GM18508 (cell line): ENCODE measurements around the gene HDHD3.
"Not testable (repeated sequence)": the region's sequence is repeated elsewhere in the genome, so short reads cannot be mapped to it uniquely, and the experiment has no call there.

ENCODE experiments used
- ATAC-seq: cut with Tn5 transposase; IDR thresholded peaks from one replicate; pipeline ENCODE4 v1.9.1; 2021; ENCODE audit warnings: moderate number of reproducible peaks; ENCODE audit not compliant: insufficient read depth, unreplicated experiment

Gene HDHD3

DNA sequence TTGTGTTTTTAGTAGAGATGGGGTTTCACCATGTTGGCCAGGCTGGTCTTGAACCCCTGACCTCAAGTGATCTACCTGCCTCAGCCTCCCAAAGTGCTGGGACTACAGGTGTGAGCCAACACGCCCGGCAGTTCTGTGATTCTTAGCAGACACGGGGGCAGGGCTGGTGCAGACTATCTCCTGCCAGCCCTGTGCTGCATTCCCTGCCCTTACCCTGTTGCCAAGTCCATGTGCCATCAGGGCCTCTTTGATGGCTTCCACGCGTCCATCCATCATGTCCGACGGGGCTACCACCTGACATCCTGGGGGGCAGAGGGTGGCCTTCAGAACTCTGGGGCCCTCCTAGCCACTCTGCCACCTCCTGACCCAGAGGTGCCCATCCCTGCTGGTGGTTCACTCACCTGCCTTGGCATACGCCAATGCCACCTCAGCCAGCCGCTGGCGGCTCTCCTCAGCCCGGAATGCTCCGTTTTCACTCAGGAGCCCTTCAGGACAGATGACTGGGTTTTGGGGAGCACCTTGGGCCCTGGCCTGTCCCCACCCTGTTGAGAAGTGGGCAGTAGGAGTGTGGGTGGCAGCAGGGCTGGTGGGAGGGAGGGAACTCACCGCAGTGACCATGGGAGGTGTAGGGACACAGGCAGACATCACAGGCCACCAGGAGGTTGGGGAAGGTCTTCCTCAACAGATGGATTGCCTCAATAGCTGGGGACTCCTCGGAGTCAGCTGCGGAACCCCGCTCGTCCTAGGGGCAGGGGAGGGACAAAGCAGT lies 13.6 kb upstream of the HDHD3 start:
- ATAC-seq: no peak

DNA sequence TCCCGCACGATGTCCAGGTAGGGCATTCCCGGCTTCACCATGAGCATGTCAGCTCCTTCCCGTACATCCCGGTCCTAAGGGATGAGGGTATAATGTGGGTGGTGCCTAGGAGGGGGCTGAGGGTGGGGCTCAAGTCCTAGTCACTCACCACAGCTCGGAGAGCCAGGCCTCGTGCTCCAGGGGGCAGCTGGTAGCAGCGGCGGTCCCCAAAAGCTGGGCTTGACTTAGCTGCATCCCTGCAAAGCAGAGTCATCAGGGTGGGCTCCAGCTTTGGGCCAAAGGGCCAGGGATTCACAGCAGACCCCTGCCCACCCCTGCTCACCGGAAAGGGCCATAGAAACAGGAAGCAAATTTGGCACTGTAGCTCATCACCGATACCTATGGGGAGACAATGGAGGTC lies 12.7 kb upstream of the HDHD3 start:
- ATAC-seq: no peak

DNA sequence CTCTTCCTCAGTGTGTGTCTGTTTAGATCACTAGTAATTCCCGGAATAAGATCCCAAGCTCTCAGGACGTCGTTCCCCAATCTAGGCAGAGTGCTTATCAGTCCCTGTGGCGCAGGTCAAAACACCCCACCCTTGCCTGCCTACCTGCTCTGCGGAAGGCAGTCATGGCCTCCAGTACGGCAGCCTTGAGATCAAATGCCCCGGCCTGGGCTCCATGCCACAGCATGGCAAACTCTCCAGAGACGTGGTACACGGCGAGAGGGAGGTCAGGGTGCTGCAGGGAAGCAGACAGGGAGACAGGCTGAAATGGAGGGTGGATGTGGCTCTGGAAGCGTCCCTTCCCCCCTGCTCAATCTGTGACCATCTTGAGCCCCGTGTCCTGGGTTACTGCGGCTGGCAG lies 12.0 kb upstream of the HDHD3 start:
- ATAC-seq: no peak

DNA sequence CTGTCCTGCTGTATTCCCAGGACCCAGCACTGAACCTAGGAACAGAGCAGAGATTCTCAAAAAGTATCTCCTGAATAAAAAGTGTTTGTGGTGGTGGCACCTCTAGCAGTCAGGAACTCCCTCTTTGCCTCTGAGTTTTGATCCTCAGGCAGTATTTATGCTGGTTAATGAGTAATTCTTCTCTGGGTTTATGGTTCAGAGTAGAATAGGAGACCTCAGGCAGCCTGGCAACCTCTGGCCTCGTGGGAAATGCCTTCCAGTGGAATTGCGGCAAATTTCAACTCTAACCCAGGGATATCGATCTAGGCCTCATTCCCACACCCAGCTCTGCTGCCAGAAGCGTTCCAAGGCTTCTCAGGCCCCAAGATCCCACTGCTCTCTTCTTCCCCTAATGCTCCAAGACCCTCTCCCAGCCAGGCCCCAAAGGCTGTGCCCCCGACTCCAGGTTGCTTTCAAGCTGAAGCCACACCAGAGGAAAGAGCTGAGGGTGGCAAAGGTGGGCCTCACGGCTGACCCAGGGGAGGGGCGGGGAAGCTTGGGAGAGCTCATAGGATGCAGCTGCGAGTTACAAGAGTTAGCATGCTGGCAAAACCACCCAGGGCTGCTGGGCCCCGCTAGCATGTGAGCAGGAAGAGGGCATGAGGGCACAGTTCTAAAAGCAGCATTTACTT lies 10.9 kb upstream of the HDHD3 start:
- no peak for ATAC-seq

DNA sequence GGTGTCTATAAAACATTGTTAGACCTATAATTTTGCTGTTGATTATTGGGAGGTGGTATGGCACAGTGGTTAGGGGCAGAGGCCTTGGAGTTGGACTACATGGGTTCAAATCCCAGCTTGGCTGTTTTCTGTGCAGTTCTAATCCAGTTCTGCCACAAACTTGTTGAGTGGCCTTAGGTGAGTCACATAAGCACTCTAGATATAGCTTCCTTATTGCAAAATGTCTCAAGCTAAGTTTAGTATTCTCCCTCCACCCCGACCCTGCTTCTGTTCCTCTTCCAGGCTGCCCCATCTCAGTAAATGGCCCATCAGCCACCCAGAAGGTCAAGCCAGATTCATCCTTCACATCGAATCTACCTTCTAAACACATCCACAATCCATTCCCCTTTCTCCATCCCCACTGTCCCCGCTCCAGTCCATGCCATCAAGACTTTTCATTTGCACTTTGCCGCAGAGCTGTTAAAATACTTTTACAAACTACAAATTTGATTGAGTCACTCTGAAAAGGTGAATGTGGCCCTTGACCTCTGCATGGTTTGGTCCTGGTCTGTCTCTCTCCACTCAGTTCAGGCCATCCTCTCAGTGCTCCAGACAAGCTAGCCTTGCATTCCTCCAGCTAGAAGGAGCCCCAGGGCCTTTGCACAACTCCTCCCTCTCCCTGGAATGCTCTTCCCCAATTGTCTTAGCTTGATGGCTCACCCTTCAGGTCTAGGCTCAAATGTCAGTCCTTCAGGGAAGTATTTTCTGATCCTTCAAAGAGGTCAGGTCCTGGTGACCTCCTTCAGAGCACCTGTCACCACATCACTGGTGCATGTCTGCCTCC lies 10.0 kb upstream of the HDHD3 start:
- ATAC-seq: no peak

DNA sequence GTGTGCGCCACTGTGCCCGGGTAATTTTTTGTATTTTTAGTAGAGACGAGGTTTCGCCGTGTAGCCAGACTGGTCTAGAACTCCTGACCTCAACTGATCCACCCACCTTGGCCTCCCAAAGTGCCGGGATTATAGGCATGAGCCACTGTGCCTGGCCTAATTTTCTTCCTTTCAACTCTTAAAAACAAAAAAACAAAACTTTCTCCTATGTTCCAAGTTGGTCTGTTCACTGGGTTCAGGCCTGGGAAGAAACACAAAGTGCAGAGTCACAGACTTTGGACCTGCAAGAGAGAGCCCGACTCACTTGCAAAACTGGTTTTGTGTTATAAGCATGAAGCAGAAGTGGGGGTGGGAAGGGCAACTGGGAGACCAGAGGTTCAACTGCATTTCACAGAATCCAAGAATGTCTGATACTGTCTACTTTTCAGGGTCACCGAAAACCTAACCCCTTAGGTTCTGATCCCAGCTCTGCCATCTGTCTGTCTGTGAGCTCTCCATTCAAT lies 5.2 kb upstream of the HDHD3 start:
- no peak for ATAC-seq

DNA sequence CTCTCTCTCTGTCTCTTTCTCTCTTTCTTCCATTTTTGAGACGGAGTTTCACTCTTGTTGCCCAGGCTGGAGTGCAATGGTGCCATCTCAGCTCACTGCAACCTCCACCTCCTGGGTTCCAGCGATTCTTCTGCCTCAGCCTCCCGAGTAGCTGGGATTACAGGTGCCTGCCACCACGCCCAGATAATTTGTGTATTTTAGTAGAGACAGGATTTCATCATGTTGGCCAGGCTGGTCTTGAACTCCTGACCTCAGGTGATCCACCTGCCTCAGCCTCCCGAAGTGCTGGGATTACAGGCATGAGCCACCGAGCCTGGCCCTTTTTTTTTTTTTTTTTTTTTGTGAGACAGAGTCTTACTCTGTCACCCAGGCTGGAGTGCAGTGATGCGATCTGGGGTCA lies 4.7 kb upstream of the HDHD3 start:
- not testable (repeated sequence) for ATAC-seq

DNA sequence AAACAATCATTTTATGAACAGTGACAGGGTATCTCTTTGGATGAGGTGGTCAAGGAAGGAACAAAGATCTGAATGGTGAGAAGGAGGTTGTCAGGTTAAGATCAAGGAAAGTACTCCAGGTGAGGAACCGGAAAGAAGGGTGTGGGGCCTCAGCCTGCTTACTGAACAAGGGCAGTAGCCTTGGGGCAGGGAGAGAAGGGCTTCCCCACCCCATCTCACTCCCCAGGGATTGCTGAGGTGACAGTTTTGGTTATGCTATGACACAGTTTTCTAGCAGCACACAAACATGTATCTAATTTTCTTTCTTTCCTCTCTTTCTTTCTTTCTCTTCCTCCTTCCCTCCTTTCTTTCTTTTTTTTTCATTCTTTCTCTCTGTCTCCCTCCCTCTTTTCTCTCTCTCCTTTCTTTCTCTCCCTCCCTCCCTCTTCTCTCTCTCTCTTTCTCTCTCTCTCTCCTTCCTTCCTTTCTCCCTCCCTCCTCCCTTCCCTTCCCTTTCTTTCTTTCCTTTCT lies 4.1 kb upstream of the HDHD3 start:
- ATAC-seq: peak; percentile 53

DNA sequence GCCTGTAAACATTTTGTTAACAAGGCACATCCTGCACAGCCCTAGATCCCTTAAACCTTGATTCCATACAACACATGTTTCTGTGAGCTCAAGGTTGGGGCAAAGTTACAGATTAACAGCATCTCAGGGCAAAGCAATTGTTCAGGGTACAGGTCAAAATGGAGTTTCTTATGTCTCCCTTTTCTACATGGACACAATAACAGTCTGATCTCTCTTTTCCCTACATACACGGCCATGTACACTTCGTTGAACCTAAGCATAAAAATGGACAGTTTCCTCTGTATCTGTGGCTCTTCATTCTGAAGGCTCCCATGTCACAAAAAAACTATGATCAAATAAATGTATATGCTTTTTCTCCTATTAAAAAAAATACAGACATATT lies 3.0 kb upstream of the HDHD3 start:
- ATAC-seq: not testable (repeated sequence)

DNA sequence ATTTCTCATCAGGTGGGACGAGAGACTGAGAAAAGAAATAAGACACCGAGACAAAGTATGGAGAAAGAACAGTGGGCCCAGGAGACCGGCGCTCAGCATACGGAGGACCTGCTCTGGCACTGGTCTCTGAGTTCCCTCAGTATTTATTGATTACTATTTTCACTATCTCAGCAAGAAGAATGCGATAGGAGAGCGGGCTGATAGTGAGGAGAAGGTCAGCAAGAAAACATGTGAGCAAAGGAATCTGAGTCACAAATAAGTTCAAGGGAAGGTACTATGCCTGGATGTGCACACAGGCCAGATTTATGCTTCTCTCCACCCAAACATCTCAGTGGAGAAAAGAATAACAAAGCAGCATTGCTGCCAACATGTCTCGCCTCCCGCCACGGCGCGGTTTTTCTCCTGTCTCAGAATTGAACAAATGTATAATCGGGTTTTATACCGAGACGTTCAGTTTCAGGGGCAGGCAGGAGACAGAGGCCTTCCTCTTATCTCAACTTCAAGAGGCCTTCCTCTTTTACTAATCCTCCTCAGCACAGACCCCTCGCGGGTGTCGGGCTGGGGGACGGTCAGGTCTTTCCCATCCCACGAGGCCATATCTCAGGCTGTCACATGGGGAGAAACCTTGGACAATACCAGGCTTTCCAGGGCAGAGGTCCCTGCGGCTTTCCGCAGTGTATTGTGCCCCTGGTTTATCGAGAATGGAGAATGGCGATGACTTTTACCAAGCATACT lies 2.5 kb upstream of the HDHD3 start:
- ATAC-seq: not testable (repeated sequence)

DNA sequence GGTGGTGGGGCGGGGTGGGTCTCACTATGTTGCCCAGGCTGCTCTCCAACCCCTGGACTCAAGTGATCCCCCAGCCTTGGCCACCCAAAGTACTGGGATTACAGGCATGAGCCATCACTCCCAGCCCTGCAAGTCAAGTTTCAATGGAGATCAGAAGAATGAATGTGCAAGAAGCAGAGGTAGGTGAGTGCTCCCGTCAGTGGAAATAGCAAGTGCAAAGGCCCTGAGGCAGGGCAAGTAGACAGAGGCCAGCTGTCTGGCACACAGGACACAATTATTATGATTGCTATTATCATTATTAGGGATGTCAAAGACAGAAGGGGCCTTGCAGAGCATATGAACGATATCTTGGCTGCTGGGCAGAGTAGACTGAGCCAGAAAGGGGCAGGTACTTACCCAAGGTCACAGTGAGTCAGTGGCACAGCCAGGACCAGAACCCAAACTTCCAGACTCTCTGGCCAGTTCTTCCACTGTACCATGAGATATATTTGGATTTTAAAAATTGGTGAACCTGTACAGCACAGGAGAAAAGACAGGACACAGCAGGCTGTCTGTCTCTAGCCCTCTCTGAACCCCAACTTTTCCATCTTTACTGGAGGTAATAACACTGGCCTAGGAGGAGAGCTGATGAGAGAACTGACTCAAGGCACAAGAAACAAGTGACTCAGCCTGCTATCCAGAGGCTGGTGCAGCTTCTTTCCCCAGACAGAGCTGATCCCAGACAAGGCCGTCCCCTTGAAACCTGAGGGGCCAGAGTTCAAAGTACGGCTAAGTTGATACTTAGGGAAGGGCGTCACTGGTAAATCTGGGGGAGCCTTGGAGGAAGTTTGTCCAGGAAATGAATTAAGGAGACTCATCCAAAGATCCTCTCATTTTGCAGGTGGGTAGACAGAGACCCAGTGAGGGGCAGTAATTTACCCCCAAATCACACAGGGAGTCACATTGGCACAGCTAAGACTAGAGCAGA lies 1.4 kb downstream of the HDHD3 start:
- ATAC-seq: no peak

DNA sequence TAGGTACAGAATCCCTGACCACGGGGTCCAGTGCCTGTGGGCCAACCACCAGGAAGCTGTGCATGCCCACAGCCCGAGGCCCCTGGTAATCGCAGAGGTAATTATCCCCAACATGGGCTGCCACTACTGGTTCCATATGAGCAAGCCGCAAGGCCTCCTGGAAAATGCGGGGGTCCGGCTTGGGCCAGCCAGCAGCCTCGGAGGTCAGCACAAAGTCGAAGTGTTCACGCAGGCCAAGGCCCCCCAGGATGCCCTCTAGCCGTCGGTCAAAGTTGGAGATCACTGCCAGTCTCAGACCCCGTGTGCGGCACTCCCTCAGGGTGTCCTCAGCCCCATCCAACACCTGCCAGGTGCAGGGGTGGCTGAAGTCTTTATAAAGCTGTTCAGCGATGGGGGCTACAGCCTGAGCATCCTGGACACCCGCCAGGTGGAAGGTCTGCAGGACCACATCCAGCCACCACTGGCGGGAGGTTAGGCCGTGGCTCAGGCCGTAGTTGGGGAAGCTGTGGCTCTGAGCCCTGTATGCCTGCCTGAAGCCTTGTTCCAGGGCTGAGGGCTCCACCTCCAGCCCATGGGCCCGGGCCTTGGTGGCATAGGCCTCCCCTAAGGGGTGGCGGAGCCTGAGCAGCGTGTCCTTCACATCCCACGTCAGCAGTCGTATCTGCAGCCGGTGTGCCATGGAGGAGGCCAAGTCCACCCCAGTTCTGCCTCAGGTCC lies 3.0 kb downstream of the HDHD3 start:
- ATAC-seq: no peak

DNA sequence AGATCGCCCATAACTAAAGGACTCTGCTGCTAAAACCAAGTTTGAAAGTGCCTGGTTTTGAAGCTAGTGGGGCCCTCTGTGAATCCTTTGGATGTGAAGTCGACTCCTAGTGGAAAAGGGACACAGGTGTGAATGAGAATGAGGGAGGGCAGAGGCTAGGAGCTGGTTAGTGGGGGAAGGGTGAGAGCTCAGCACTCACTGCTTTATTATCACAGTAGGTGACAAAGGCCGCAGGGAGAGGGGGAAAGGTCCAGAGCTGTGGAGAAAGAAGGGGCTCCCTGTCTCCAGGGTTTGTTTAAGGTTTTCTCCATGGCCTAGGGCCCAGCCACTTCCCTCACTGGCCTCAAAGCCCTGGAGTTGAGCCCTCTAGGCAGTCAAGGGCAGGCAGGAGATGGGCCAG lies 3.5 kb downstream of the HDHD3 start:
- ATAC-seq: no peak

DNA sequence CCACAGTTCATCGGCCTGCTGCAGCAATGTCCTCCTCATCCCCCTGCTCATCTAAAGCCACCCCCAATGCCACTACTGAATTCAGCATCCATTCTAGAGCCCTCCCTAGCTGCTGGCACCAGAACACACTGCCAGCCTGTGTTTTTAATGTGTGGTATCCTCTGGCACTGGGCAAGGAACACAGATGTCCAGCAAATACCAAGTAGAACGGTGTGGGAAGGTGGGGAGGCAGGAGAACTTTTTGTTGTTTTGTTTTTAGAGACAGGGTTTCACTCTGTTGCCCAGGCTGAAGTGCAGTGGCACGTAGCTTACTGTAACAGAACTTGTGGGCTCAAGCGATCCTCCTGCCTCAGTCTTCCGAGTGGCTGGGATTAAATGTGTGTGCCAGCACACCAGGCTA lies 4.7 kb downstream of the HDHD3 start:
- ATAC-seq: no peak

DNA sequence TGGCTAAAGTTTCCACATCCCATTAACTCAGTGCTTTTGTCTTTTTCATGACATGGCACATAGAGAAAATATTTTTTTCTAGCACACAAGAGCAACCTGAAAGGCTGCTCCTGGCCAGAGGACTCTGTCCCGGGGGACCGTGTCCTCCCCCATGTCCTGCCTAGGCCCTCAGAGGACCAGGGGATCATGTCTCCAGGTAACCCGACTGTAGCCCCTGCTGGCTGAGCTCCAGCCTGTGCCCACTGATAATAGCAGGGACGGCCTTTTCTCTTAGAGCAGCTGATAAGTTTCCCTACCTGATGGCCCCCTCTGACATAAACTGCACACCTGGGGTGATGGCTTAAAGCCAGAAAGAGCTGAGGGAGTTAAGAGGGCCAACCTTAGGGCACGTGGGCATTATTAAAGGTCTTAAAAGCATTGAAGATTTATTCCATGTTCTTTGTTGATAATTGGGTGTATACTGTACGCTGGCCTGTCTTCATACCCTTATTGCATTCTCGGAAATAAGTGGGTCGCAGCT lies 5.9 kb downstream of the HDHD3 start:
- no peak for ATAC-seq

DNA sequence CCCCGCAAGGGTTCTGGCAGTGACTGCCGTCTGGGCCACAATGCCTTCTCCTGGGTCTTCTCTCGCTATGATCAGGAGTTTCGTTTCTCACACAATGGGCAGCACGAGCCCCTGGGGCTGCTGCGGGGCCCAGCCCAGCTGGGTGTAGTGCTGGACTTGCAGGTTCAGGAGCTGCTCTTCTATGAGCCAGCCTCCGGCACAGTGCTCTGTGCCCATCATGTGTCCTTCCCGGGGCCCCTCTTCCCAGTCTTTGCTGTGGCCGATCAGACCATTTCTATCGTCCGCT lies 7.0 kb downstream of the HDHD3 start:
- no peak for ATAC-seq

DNA sequence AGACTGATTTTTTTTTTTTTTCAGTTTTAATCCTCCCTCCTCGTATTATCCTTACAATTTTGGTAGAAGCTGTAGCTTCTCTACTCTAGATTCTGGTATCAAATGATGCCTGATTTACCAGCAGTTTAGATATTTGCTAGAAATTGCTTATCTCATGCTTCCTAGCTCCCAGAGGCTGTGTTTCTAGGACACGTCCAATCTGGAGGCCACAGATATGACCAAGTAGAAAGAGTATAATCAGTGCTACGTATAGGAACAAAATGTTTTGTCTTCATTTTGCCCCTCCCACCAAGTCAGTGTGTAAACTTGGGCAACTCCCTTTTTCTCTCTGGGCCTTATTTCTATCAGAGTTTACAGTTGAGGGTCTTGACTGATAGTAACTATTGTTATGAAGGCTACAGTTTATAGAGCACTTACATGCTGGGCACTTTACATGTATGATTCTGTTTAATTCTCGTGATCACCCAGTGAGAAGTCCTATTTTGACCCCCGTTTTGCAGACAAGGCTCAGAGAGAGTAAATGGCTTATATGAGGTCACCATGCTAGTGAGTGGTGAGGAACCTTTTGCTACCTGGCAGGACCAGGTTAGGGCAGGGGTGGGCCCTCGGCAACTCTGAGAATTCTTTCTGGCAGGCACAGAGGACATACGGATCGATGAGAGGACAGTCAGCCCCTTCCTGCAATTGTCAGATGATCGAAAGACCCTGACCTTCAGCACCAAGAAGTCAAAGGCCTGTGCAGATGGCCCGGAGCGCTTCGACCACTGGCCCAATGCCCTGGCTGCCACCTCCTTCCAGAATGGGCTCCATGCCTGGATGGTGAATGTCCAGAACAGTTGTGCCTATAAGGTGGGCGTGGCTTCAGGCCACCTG lies 7.6 kb downstream of the HDHD3 start:
- ATAC-seq: no peak
